Right atrium auricular region (tissue), 2 donors: ENCODE measurements around the gene NAE1. TPM values are rescaled to one million over a fixed set of nuclear protein-coding genes. Genes with fewer than 3 reads are reported as not detected.

Experiments used
- DNase-seq: peaks from one replicate; pipeline ENCODE4 v3.0.0-alpha.2; 2019; ENCODE audit warnings: low spot score
- H3K27ac ChIP-seq, 2 donors: fragments of 200-600 bp; sonication (generic); 1 replicate in 1 of 2; 2 replicates in 1 of 2; pipeline ENCODE4 v1.5.1; 2016 to 2019
- H3K27me3 ChIP-seq, 2 donors: fragments of 200-600 bp; sonication (generic); one replicate each; pipeline versions ENCODE4 v1.5.1 to v1.6.0; 2017 to 2019
- H3K36me3 ChIP-seq: fragments of 200-600 bp; sonication (generic); one replicate; pipeline ENCODE4 v1.5.1; 2016
- H3K4me1 ChIP-seq, 2 donors: fragments of 200-600 bp; sonication (generic); one replicate each; pipeline versions ENCODE4 v1.5.1 to v1.6.0; 2017 to 2019
- H3K4me3 ChIP-seq, 2 donors: fragments of 200-600 bp; sonication (generic); 1 replicate in 1 of 2; 2 replicates in 1 of 2; pipeline ENCODE4 v1.5.1; 2017 to 2019; ENCODE audit warnings: mild to moderate bottlenecking in 1 of 2, moderate library complexity in 1 of 2
- H3K9me3 ChIP-seq, 2 donors: fragments of 200-600 bp; sonication (generic); one replicate each; pipeline ENCODE4 v1.5.1; 2019
- CTCF ChIP-seq, 2 donors: fragments of 200-600 bp; sonication (generic); IDR thresholded peaks; one replicate each; pipeline ENCODE4 v1.5.1; 2019; ENCODE audit warnings: antibody characterized with exemption in 2 of 2
- total RNA-seq, 2 donors: library from RNA; depleted of rRNA; stranded (reverse); fragments of >200 nt; gene quantifications; one replicate each; pipeline ENCODE4 v1.1.0, GENCODE V29; 2016

The NAE1 gene
- total RNA-seq, 2 donors from 2014 or later = 25.6 to 27.3 TPM

DNA sequence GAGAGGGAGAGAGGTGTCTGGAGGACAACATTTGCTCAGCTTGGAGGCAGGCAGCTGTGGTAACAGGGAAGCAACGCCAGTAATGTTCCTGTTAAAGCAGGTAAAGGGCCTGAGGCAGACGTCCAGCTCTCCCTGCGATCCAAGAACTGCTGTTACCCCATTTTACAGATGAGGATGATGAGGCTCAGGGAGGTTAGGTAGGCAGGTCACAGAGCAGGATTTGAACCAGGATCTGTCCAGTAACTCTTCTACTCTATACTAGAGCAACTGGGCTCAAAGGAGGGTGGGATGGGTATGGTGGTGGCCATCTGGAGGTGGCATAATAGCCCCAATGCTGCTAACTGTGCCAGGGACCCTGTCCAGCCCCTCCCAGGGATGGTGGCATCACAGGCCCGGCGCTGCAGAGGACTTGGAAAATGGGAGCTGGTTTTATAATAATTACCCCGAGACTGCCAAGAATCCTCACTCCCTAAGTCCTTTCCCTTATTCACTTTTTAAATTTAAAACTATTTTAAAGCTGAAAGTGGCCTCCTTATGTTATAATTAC is 25.5 kb upstream of the NAE1 start:
- Histone ChIP-seq H3K27me3 (no peaks in the 10 kb centered on the region), H3K27ac (no peak overlapping the region), H3K4me3 (no peak overlapping the region), H3K4me1 (peaks cover 0 to 7% of the 10 kb centered on the region in 2 donors), H3K36me3 (no peaks in the 10 kb centered on the region), H3K9me3 (no peaks in the 10 kb centered on the region)
- no peak for TF ChIP-seq CTCF (IDR thresholded peaks at IDR 0.05)
- DNase-seq = no peak

- no peaks in the 10 kb centered on the region for H3K4me1 ChIP-seq
These were observed 22.7 kb upstream of the NAE1 start for GRCh38 chr16:66853261-66854139.

DNA sequence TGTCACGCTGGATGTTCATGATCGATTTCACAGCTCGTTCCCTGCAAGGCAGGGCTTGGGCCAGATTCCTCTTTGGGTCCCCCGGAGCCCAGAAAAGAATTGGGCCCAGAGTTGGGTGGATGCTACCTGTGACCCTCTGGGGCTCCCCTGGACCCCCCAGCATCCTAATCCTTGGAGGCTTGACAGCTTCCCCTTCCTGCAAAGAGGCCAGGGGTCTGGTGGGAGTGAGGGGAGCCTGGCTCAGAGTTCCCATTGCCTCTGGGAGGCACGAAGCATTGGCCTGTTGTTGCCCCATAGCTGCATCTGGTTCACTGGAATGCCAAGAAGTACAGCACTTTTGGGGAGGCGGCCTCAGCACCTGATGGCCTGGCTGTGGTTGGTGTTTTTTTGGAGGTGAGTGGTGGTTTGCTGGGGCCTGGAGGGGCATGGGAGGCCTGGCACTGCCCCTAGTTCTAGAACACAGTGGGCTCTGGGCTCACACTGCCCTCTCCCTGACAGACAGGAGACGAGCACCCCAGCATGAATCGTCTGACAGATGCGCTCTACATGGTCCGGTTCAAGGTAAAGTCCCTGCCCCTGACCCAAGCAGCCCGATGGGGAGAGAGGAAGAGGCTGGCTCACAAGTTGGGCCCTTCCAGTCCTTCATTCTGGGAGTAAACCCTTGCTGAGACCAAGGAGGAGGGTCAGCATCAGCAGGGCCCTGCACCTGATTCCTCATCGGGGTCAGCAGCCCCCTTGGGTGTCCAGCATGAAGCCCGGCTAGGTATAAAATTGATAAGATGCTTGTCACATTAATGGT is 20.6 kb upstream of the NAE1 start:
- H3K27me3 ChIP-seq = no peaks in the 10 kb centered on the region
- H3K9me3 ChIP-seq = no peaks in the 10 kb centered on the region
- no peaks in the 10 kb centered on the region for H3K4me1 ChIP-seq
- DNase-seq = no peak
- H3K4me3 ChIP-seq = no peak overlapping the region
- H3K27ac ChIP-seq = no peak overlapping the region
- no peaks in the 10 kb centered on the region for H3K36me3 ChIP-seq
- TF ChIP-seq CTCF (IDR thresholded peaks at IDR 0.05) = no peak

More at GRCh38 chr16:66853261-66854139, 22.7 kb upstream of the NAE1 start:
- no peaks in the 10 kb centered on the region for H3K36me3 ChIP-seq
- DNase-seq = no peak
- TF ChIP-seq CTCF (IDR thresholded peaks at IDR 0.05) = no peak
- no peak overlapping the region for H3K27ac ChIP-seq
- H3K27me3 ChIP-seq = no peaks in the 10 kb centered on the region
- no peaks in the 10 kb centered on the region for H3K9me3 ChIP-seq
- H3K4me3 ChIP-seq = no peak overlapping the region

DNA sequence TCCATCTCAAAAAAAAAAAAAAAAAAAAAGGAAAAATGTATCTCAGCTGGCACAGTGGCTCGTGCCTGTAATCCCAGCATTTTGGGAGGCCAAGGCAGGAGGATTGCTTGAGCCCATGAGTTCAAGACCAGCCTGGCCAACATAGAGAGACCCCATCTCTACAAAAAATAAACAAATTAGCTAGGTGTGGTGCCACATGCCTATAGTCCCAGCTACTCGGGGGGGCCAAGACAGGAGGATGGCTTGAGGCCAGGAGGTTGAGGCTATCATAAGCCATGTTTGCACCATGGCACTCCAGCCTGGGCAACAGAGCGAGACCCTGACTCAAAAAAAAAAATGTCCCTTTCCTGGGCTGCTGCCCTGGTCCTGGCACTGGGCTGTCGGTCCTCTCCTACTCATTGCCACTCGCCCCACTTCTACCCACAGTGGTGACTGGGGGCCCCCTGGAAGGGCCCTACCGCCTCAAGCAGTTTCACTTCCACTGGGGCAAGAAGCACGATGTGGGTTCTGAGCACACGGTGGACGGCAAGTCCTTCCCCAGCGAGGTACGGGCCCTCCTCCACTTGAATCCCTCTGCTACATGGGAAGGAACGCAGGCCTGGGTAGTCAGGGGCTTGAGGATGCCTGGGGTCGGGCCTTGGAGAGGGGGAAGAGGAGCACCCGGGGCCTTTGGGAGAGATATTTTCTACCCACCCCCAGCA is 19.5 kb upstream of the NAE1 start:
- no peak for TF ChIP-seq CTCF (IDR thresholded peaks at IDR 0.05)
- H3K4me3 ChIP-seq = no peak overlapping the region
- H3K4me1 ChIP-seq = peaks cover 0 to under 1% of the 10 kb centered on the region in 2 donors
- H3K9me3 ChIP-seq = no peaks in the 10 kb centered on the region
- no peaks in the 10 kb centered on the region for H3K36me3 ChIP-seq
- no peaks in the 10 kb centered on the region for H3K27me3 ChIP-seq
- no peak for DNase-seq
- H3K27ac ChIP-seq = no peak overlapping the region

DNA sequence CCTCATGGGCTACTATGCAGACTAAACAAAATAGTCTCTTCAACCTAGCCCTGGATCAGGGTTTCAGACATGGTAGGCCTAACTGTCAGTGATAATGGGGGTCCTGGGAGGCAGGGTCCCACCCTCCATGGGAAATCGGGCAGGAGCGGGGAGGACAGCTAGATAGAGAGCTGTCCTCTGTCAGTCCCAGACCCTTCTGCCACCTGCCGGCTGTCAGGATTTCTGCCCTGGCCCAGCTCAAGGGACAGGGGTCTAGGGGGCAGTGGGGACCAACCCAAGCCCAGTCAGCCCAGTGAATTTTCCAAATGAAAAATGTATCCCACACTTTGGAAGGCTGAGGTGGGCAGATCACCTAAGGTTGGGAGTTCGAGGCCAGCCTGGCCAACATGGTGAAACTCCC is 18.8 kb upstream of the NAE1 start:
- H3K27ac ChIP-seq = no peak overlapping the region
- peaks cover 0 to 8% of the 10 kb centered on the region in 2 donors for H3K4me1 ChIP-seq
- peaks cover 0 to 3% of the 10 kb centered on the region in 2 donors for H3K27me3 ChIP-seq

More for the DNA sequence above, 18.8 kb upstream of the NAE1 start:
- Histone ChIP-seq H3K9me3 (no peaks in the 10 kb centered on the region), H3K4me3 (no peak overlapping the region), H3K36me3 (no peaks in the 10 kb centered on the region)
- DNase-seq = no peak
- TF ChIP-seq CTCF (IDR thresholded peaks at IDR 0.05) = no peak
